B cell (primary cell): Measurements from ENCODE around the gene CCDC201.

ENCODE experiments used
- CTCF ChIP-seq: fragments of 200-600 bp; IDR thresholded peaks from one replicate; pipeline ENCODE4 v1.8.0; 2022; ENCODE audit warnings: antibody characterized with exemption, mild to moderate bottlenecking
- EZH2 ChIP-seq: IDR thresholded peaks from 2 replicates; pipeline ENCODE4 v1.6.1; 2012; ENCODE audit warnings: borderline replicate concordance, low read depth, mild to moderate bottlenecking, moderate library complexity, low read length; ENCODE audit not compliant: insufficient read depth, poor library complexity, severe bottlenecking

GRCh38 chr7:45878457-45879144 lies 5.7 kb upstream of the CCDC201 start:
- TF ChIP-seq CTCF (no peak), EZH2 (no peak)
